ENCODE measurements around the gene POT1.

GRCh38 chr7:124779620-124780019 lies 150.0 kb downstream of the POT1 start:
- no peak for TF ChIP-seq ZFX (IDR thresholded peaks at IDR 0.05)
- no peak for TF ChIP-seq CTCF (conservative IDR thresholded peaks at IDR 0.05)

All from C4-2B (cell line).